CD4-positive, CD25-positive, alpha-beta regulatory T cell (primary cell): ENCODE data around the gene CHURC1. TPM values are rescaled to one million over a fixed set of nuclear protein-coding genes. Genes with fewer than 3 reads are reported as not detected.

Source experiments
- ATAC-seq, 2 donors: fragments of 150-1000 bp; cut with Tn5 transposase; one replicate each; pipeline ENCODE4 v1.10.0; 2021; ENCODE audit warnings: low read depth in 2 of 2, moderate number of reproducible peaks in 2 of 2, moderate library complexity in 1 of 2
- DNase-seq, 3 donors: peaks; one replicate each; pipeline versions ENCODE4 v3.0.0 to v3.0.0-alpha.2; 2012 to 2022; ENCODE audit warnings: mixed read lengths in 1 of 3
- H3K27ac ChIP-seq: one replicate; pipeline ENCODE4 v1.7.0; 2013; ENCODE audit warnings: mild to moderate bottlenecking, low read length; ENCODE audit not compliant: insufficient read depth, poor library complexity, severe bottlenecking
- H3K27me3 ChIP-seq: one replicate; pipeline ENCODE4 v1.7.0; 2013; ENCODE audit warnings: low read length; ENCODE audit not compliant: control insufficient read depth, insufficient read depth
- H3K36me3 ChIP-seq: one replicate; pipeline ENCODE4 v1.7.0; 2013; ENCODE audit warnings: mild to moderate bottlenecking, low read length, moderate library complexity; ENCODE audit not compliant: control insufficient read depth, insufficient read depth
- H3K4me1 ChIP-seq: 2 replicates; pipeline ENCODE4 v1.7.0; 2013; ENCODE audit warnings: mild to moderate bottlenecking, low read length; ENCODE audit not compliant: insufficient read depth, control insufficient read depth, poor library complexity, severe bottlenecking
- H3K4me3 ChIP-seq: one replicate; pipeline ENCODE4 v1.7.0; 2013; ENCODE audit warnings: low read depth, mild to moderate bottlenecking, low read length, moderate library complexity
- H3K9me3 ChIP-seq, 2 experiments: 1 replicate in 1 of 2; 2 replicates in 1 of 2; pipeline ENCODE4 v1.7.0; 2013; ENCODE audit warnings: low read length in 2 of 2, mild to moderate bottlenecking in 1 of 2, moderate library complexity in 1 of 2; ENCODE audit not compliant: control insufficient read depth in 2 of 2
- H3K27ac Mint-ChIP-seq, 3 donors: one replicate each; pipeline ENCODE4 v1.8.0; 2020 to 2022; ENCODE audit warnings: mild to moderate bottlenecking in 3 of 3, mixed read lengths in 3 of 3, moderate library complexity in 2 of 3
- H3K27me3 Mint-ChIP-seq: one replicate; pipeline ENCODE4 v1.8.0; 2022; ENCODE audit warnings: mild to moderate bottlenecking, mixed read lengths
- H3K36me3 Mint-ChIP-seq: one replicate; pipeline ENCODE4 v1.8.0; 2020; ENCODE audit warnings: mixed read lengths
- H3K4me1 Mint-ChIP-seq, 4 donors: one replicate each; pipeline ENCODE4 v1.8.0; 2020 to 2022; ENCODE audit warnings: mixed read lengths in 4 of 4, mild to moderate bottlenecking in 1 of 4
- H3K4me3 Mint-ChIP-seq, 4 donors: one replicate each; pipeline ENCODE4 v1.8.0; 2020 to 2022; ENCODE audit warnings: mild to moderate bottlenecking in 4 of 4, mixed read lengths in 4 of 4, moderate library complexity in 3 of 4
- H3K9me3 Mint-ChIP-seq, 7 donors: one replicate each; pipeline ENCODE4 v1.8.0; 2020 to 2022; ENCODE audit warnings: mixed read lengths in 7 of 7, mild to moderate bottlenecking in 3 of 7, moderate library complexity in 2 of 7
- polyA plus RNA-seq, 4 donors: library from polyadenylated mRNA; unstranded; fragments of 300-500 nt; fragmentation: Illumina TruSeq; gene quantifications; one replicate each; pipeline ENCODE4 v1.2.3, GENCODE V29; 2021
- total RNA-seq: library from RNA; stranded (reverse); gene quantifications from one replicate; pipeline ENCODE4 v1.2.3, GENCODE V29; 2022

Gene CHURC1
- total and polyA plus RNA-seq, 5 donors from 2014 or later, result 95.3 to 228 (median 181) TPM

- H3K4me3 ChIP-seq, result no peak within 1 kb of the TSS
- H3K9me3 ChIP-seq, result no peaks in the 10 kb centered on the region
- H3K27ac ChIP-seq, result no peak within 1 kb of the TSS
- Mint-ChIP-seq H3K36me3 (peaks cover 48% of the 10 kb centered on the region), H3K27me3 (no peaks in the 10 kb centered on the region), H3K9me3 (no peaks in the 10 kb centered on the region), H3K27ac (peak within 1 kb of the TSS; percentile 62 to 82 (median 78)), H3K4me1 (peaks cover 15 to 74% (median 38%) of the 10 kb centered on the region in 4 donors), H3K4me3 (no peak within 1 kb of the TSS)
- no peak for ATAC-seq
- H3K4me1 ChIP-seq, result no peaks in the 10 kb centered on the region
- DNase-seq, result no peak
- H3K27me3 ChIP-seq, result no peaks in the 10 kb centered on the region
- peaks cover 54% of the 10 kb centered on the region for H3K36me3 ChIP-seq
These were observed 28.4 kb downstream of the CHURC1 start, which contains the start of gene GPX2 for GRCh38 chr14:64942531-64943111. TSS of gene GPX2 (minus strand) at chr14:64942745. CDS start at chr14:64942726, 19 bp downstream.

GRCh38 chr14:64943556-64943955 is 29.3 kb downstream of the CHURC1 start:
- Mint-ChIP-seq H3K27me3 (no peaks in the 10 kb centered on the region), H3K4me1 (peaks cover 15 to 65% (median 31%) of the 10 kb centered on the region in 4 donors), H3K27ac (peak overlapping the region; percentile 62 to 82 (median 78)), H3K4me3 (no peak overlapping the region), H3K9me3 (no peaks in the 10 kb centered on the region), H3K36me3 (peaks cover 46% of the 10 kb centered on the region)
- ATAC-seq (no peak), DNase-seq (no peak)
- Histone ChIP-seq H3K4me1 (no peaks in the 10 kb centered on the region), H3K9me3 (no peaks in the 10 kb centered on the region), H3K27ac (no peak overlapping the region), H3K27me3 (no peaks in the 10 kb centered on the region), H3K4me3 (no peak overlapping the region), H3K36me3 (peaks cover 53% of the 10 kb centered on the region)

GRCh38 chr14:64944041-64944440 is 29.8 kb downstream of the CHURC1 start:
- peaks cover 54% of the 10 kb centered on the region for H3K36me3 ChIP-seq

GRCh38 chr14:64944861-64945260 is 30.6 kb downstream of the CHURC1 start:
- H3K36me3 ChIP-seq, result peaks cover 51% of the 10 kb centered on the region
- no peaks in the 10 kb centered on the region for H3K4me1 ChIP-seq
- ATAC-seq (no peak), DNase-seq (no peak)
- no peaks in the 10 kb centered on the region for H3K9me3 ChIP-seq
- H3K4me1 Mint-ChIP-seq, result peaks cover 14 to 57% (median 25%) of the 10 kb centered on the region in 4 donors
- no peak overlapping the region for H3K4me3 Mint-ChIP-seq
- H3K27ac Mint-ChIP-seq, result peak overlapping the region in 1 of 3 donors; percentile 46
- no peaks in the 10 kb centered on the region for H3K27me3 Mint-ChIP-seq
- H3K9me3 Mint-ChIP-seq, result no peaks in the 10 kb centered on the region
- H3K4me3 ChIP-seq, result no peak overlapping the region
- no peak overlapping the region for H3K27ac ChIP-seq
- H3K27me3 ChIP-seq, result no peaks in the 10 kb centered on the region
- H3K36me3 Mint-ChIP-seq, result peaks cover 52% of the 10 kb centered on the region

More at GRCh38 chr14:64944041-64944440, 29.8 kb downstream of the CHURC1 start:
- Mint-ChIP-seq H3K36me3 (peaks cover 51% of the 10 kb centered on the region), H3K27me3 (no peaks in the 10 kb centered on the region), H3K4me3 (no peak overlapping the region), H3K27ac (peak overlapping the region; percentile 2 to 78 (median 62)), H3K9me3 (no peaks in the 10 kb centered on the region), H3K4me1 (peaks cover 14 to 64% (median 28%) of the 10 kb centered on the region in 4 donors)
- DNase-seq, result no peak
- Histone ChIP-seq H3K27ac (no peak overlapping the region), H3K9me3 (no peaks in the 10 kb centered on the region), H3K27me3 (no peaks in the 10 kb centered on the region), H3K4me3 (no peak overlapping the region), H3K4me1 (no peaks in the 10 kb centered on the region)
- ATAC-seq, result no peak

- H3K27ac Mint-ChIP-seq, result peak overlapping the region in 2 of 3 donors; percentile 17 to 48
- Histone ChIP-seq H3K4me3 (no peak overlapping the region), H3K9me3 (no peaks in the 10 kb centered on the region), H3K27me3 (no peaks in the 10 kb centered on the region), H3K4me1 (no peaks in the 10 kb centered on the region), H3K36me3 (peaks cover 45% of the 10 kb centered on the region), H3K27ac (no peak overlapping the region)
- no peaks in the 10 kb centered on the region for H3K27me3 Mint-ChIP-seq
- DNase-seq (no peak), ATAC-seq (no peak)
- no peak overlapping the region for H3K4me3 Mint-ChIP-seq
- H3K4me1 Mint-ChIP-seq, result peaks cover 9 to 50% (median 20%) of the 10 kb centered on the region in 4 donors
- H3K36me3 Mint-ChIP-seq, result peaks cover 58% of the 10 kb centered on the region
- no peaks in the 10 kb centered on the region for H3K9me3 Mint-ChIP-seq
These were observed 31.4 kb downstream of the CHURC1 start for GRCh38 chr14:64945431-64946178.

GRCh38 chr14:64946310-64947045 is 32.2 kb downstream of the CHURC1 start:
- H3K4me1 ChIP-seq, result no peaks in the 10 kb centered on the region

GRCh38 chr14:64947710-64948611 is 33.7 kb downstream of the CHURC1 start:
- no peak for ATAC-seq
- H3K27ac Mint-ChIP-seq, result peak overlapping the region in 2 of 3 donors; percentile 31 to 54
- no peaks in the 10 kb centered on the region for H3K27me3 Mint-ChIP-seq
- H3K4me1 Mint-ChIP-seq, result peaks cover 5 to 47% (median 16%) of the 10 kb centered on the region in 4 donors
- H3K4me3 Mint-ChIP-seq, result no peak overlapping the region
- H3K27ac ChIP-seq, result no peak overlapping the region
- H3K9me3 ChIP-seq, result no peaks in the 10 kb centered on the region
- H3K27me3 ChIP-seq, result no peaks in the 10 kb centered on the region
- no peaks in the 10 kb centered on the region for H3K4me1 ChIP-seq
- H3K36me3 Mint-ChIP-seq, result peaks cover 62% of the 10 kb centered on the region
- no peak for DNase-seq
- H3K9me3 Mint-ChIP-seq, result peaks cover 0 to 2% (median 0%) of the 10 kb centered on the region in 7 donors
- H3K4me3 ChIP-seq, result no peak overlapping the region
- peaks cover 31% of the 10 kb centered on the region for H3K36me3 ChIP-seq

More at GRCh38 chr14:64946310-64947045, 32.2 kb downstream of the CHURC1 start:
- H3K4me3 Mint-ChIP-seq, result no peak overlapping the region
- DNase-seq (no peak), ATAC-seq (no peak)
- peaks cover 60% of the 10 kb centered on the region for H3K36me3 Mint-ChIP-seq
- H3K27ac Mint-ChIP-seq, result peak overlapping the region in 1 of 3 donors; percentile 54
- Histone ChIP-seq H3K4me3 (no peak overlapping the region), H3K36me3 (peaks cover 40% of the 10 kb centered on the region), H3K27me3 (no peaks in the 10 kb centered on the region), H3K27ac (no peak overlapping the region), H3K9me3 (no peaks in the 10 kb centered on the region)
- H3K9me3 Mint-ChIP-seq, result peaks cover 0 to 1% (median 0%) of the 10 kb centered on the region in 7 donors
- peaks cover 9 to 45% (median 18%) of the 10 kb centered on the region in 4 donors for H3K4me1 Mint-ChIP-seq
- no peaks in the 10 kb centered on the region for H3K27me3 Mint-ChIP-seq
